Aorta (tissue), 5 donors: ENCODE measurements around the gene SAMD15. TPM values are rescaled to one million over a fixed set of nuclear protein-coding genes. Genes with fewer than 3 reads are reported as not detected.

Experiments
- ATAC-seq: fragments of 200-7000 bp; cut with Tn5 transposase; one replicate; pipeline ENCODE4 v1.9.1; 2022; ENCODE audit warnings: moderate library complexity; ENCODE audit not compliant: low FRiP score
- DNase-seq, 2 donors: peaks; one replicate each; pipeline ENCODE4 v3.0.0-alpha.2; 2020
- H3K27ac ChIP-seq, 2 donors: one replicate each; pipeline ENCODE4 v1.5.1; 2013; ENCODE audit warnings: low read length in 2 of 2, mild to moderate bottlenecking in 2 of 2, moderate library complexity in 2 of 2, control low read depth in 1 of 2, inconsistent platforms in 1 of 2, low read depth in 1 of 2
- H3K27me3 ChIP-seq, 2 donors: one replicate each; pipeline ENCODE4 v1.6.1; 2013; ENCODE audit warnings: control low read depth in 1 of 2, low read length in 1 of 2, mild to moderate bottlenecking in 1 of 2, moderate library complexity in 1 of 2; ENCODE audit not compliant: insufficient read depth in 2 of 2, control insufficient read depth in 1 of 2
- H3K36me3 ChIP-seq, 2 donors: one replicate each; pipeline ENCODE4 v1.6.1; 2013; ENCODE audit warnings: control low read depth in 1 of 2, low read length in 1 of 2, mild to moderate bottlenecking in 1 of 2; ENCODE audit not compliant: insufficient read depth in 2 of 2, control insufficient read depth in 1 of 2
- H3K4me1 ChIP-seq, 2 donors: one replicate each; pipeline ENCODE4 v1.6.1; 2013; ENCODE audit warnings: low read length in 2 of 2, control low read depth in 1 of 2, mild to moderate bottlenecking in 1 of 2, moderate library complexity in 1 of 2; ENCODE audit not compliant: insufficient read depth in 2 of 2, control insufficient read depth in 1 of 2
- H3K4me3 ChIP-seq, 2 donors: one replicate each; pipeline ENCODE4 v1.5.1; 2013; ENCODE audit warnings: low read length in 2 of 2, control low read depth in 1 of 2, mild to moderate bottlenecking in 1 of 2
- H3K9me3 ChIP-seq: one replicate; pipeline ENCODE4 v1.6.1; 2013; ENCODE audit warnings: mild to moderate bottlenecking, low read length; ENCODE audit not compliant: control insufficient read depth
- WGBS, 2 donors: extraction: QIAGEN DNeasy Blood & Tissue Kit; methylation state at CpG; one replicate each; pipeline ENCODE4 v1.1.7; 2013; 5-methylcytosine and 5-hydroxymethylcytosine counted together
- intact Hi-C, 2 donors: fragments of 100-400 bp; cut with DNase I; formaldehyde crosslinking; loops; one replicate each; pipeline versions ENCODE4 v1.14.2 to v1.15.0; 2022
- polyA plus RNA-seq, 2 donors: library from polyadenylated mRNA; stranded (reverse); fragments of 200-250 nt; gene quantifications; one replicate each; pipeline ENCODE4 v1.2.3, GENCODE V29; 2013
- total RNA-seq, 2 donors: library from RNA; stranded (reverse); fragmentation: NEBNext Ultra II Directional; extraction: Animal tissue kit (Norgen Biotek cat#: 25700); gene quantifications; one replicate each; pipeline ENCODE4 v1.2.1, GENCODE V29; 2021
- donor health status: healthy with polysubstance abuse.
- donor health status: Bipolar disorder and iron deficiency.
- donor health status: DM: no; HTN: no; CAD: no.
- donor health status: DM: no; HTN: no; CAD: no.
- donor health status: DM: yes; HTN: yes; CAD: no.

SAMD15 gene
- total and polyA plus RNA-seq, 4 donors = 0.36 to 7.4 (median 0.57) TPM

DNA sequence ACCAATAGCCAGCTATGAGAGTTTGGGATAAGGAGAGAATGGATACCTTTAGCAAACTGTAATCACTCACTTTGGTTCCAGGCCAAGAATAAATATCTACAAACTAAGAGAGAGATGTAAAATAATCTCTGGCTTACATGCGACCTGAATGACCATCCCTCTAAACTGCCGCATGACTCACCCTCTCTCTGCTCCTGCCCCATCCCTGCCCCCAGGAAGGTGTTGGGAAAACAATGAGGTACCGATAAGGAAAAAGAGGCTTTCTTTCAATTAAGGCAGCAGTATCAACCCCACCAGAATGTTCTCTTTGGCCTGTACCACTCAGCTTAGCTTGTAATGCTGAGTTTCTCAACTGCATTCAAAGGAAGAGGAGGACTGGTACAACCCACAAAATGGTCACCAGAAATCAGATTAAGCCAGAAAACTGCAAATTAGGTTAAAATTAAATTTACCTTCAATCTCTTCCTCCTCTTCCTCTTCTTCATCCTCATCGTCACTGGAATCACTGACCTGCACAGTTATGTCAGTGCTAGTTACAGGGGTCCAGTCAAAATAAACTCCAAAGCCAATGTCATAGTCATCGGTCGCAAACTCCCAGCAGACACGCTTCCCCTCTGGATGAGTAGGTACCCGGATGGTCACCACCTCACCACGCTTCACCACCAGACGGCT is 34.3 kb upstream of the SAMD15 start:
- 89 to 90% methylated on average over 10 of the region's 10 CpGs for WGBS, 2 donors
- H3K27me3 ChIP-seq = no peaks in the 10 kb centered on the region
- no peak overlapping the region for H3K4me3 ChIP-seq
- DNase-seq = no peak
- intact Hi-C loops = no loop called here
- H3K36me3 ChIP-seq = peaks cover 0 to 7% of the 10 kb centered on the region in 2 donors
- H3K9me3 ChIP-seq = no peaks in the 10 kb centered on the region
- H3K4me1 ChIP-seq = no peaks in the 10 kb centered on the region
- H3K27ac ChIP-seq = no peak overlapping the region
- ATAC-seq = no peak

DNA sequence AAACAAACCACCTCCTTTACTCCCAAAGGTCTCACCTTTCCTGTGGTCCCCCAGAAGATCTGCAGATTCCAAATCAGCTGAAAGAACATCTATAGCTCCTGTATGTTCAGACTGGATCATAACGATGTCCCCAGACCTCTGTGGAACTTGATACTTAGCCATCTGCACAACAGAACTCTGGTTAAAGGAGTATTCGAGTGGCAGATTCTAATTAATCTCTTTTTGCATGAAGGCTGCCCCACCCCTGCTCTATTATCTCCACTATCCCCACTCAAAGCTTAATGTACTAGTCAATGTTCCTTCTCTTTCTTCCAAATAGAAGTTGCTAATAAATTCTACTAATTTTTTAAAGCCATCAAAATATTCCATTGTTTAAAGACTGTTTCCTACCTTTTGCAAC is 33.5 kb upstream of the SAMD15 start:
- WGBS, 2 donors = 74 to 81% methylated on average over 2 of the region's 2 CpGs
- no peak for ATAC-seq
- H3K27ac ChIP-seq = no peak overlapping the region
- intact Hi-C loops = no loop called here
- H3K36me3 ChIP-seq = peaks cover 0 to 7% of the 10 kb centered on the region in 2 donors
- H3K27me3 ChIP-seq = no peaks in the 10 kb centered on the region
- no peak overlapping the region for H3K4me3 ChIP-seq
- no peak for DNase-seq
- H3K9me3 ChIP-seq = no peaks in the 10 kb centered on the region
- H3K4me1 ChIP-seq = no peaks in the 10 kb centered on the region

DNA sequence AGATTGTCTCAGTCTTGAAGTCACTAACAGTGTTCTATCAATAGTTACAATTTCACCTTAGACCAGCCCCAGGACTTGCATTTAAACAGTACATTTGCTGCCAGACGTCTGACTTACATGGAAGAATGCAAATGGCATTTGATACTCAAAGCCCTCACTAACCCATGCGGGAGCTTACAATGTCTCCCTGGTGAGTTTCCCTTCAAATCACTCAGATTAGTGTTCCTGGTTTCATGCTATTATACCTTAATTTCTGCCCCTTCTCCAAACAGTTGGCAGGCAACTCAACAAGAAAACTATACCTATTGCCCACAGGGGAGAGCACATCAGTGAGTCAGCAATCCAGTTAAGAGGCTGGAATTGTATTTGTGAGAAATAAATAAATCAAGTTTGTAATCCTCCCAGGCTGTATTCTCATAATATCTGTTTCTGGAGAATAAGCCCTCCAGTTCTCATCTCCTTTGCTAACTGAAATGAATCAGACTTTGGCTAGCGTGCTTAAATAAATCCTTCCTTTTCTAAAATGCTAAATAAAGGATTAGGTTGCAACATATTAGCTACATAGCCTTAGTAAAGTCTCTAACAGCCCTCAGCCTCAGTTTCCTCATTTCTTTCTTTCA is 32.7 kb upstream of the SAMD15 start:
- H3K4me1 ChIP-seq = no peaks in the 10 kb centered on the region
- intact Hi-C loops = no loop called here
- DNase-seq (no peak), ATAC-seq (no peak)
- H3K36me3 ChIP-seq = peaks cover 0 to 7% of the 10 kb centered on the region in 2 donors
- no peak overlapping the region for H3K4me3 ChIP-seq
- H3K27ac ChIP-seq = no peak overlapping the region
- 69 to 79% methylated on average over 3 of the region's 3 CpGs for WGBS, 2 donors
- H3K27me3 ChIP-seq = no peaks in the 10 kb centered on the region
- H3K9me3 ChIP-seq = no peaks in the 10 kb centered on the region

DNA sequence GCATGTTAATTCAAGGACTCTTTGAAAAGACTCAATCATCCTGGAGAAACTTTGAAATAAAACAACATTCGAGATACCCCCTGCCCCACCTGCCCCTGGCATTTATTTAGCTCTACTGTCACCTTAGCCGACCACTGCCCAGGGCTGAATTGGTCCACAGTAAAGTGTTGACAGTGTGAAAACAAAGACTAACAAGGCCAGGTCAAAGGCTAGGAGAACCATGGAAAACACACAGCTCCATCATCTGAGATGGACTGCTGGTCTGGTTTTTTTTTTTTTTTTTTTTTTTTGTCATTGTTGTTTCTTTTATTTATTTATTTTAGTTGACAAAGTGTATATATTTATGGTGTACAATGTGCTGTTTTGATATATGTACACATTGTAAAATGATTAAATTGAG is 30.7 kb upstream of the SAMD15 start:
- no peak for ATAC-seq
- intact Hi-C loops = no loop called here
- H3K36me3 ChIP-seq = peaks cover 0 to 4% of the 10 kb centered on the region in 2 donors

GRCh38 chr14:77347751-77348150 is 29.4 kb upstream of the SAMD15 start:
- no peak for DNase-seq
- H3K4me1 ChIP-seq = no peaks in the 10 kb centered on the region
- no peak for ATAC-seq
- H3K27ac ChIP-seq = no peak overlapping the region
- no peaks in the 10 kb centered on the region for H3K27me3 ChIP-seq
- intact Hi-C loops = no loop called here
- H3K36me3 ChIP-seq = peaks cover 0 to 4% of the 10 kb centered on the region in 2 donors
- H3K4me3 ChIP-seq = no peak overlapping the region
- WGBS, 2 donors = 62 to 75% methylated on average over 3 of the region's 3 CpGs
- H3K9me3 ChIP-seq = no peaks in the 10 kb centered on the region

More for the DNA sequence above, 30.7 kb upstream of the SAMD15 start:
- Histone ChIP-seq H3K27ac (no peak overlapping the region), H3K4me1 (no peaks in the 10 kb centered on the region), H3K9me3 (no peaks in the 10 kb centered on the region), H3K27me3 (no peaks in the 10 kb centered on the region), H3K4me3 (no peak overlapping the region)
- WGBS, 2 donors = 79 to 82% methylated on average over 2 of the region's 2 CpGs
- DNase-seq = no peak

DNA sequence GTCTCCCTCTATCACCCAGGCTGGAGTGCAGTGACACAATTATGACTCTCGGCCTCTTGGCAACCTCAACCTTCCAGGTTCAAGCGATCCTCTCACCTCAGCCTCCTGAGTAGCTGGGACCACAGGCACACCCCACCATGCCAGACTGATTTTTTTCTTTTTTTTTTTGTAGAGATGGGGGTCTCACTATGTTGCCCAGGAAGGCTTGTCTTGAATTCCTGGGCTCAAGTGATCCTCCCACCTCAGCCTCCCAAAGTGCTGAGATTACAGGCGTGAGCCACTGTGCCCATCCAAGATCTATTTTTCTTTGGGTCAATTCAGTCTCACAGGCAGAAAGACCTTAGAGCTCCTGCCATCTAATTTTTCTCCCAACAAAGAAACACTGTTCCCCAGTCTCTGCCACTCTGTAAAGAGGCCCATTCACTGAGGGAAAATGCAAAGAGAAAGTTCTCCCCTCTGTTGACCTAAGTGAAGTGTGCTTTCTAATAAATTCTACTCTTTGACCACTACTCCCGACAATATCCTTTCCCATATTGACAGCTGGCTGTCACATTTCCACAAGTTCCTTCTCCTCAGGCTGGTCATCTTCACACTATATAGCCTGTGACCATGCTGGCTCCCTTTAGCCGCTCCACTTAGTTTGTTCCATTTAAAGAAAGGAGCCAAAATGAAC is 23.6 kb upstream of the SAMD15 start:
- intact Hi-C loops = no loop called here
- H3K4me1 ChIP-seq = no peaks in the 10 kb centered on the region
- H3K36me3 ChIP-seq = no peaks in the 10 kb centered on the region
- WGBS, 2 donors = 88 to 89% methylated on average over 5 of the region's 5 CpGs
- ATAC-seq (no peak), DNase-seq (no peak)
- no peak overlapping the region for H3K27ac ChIP-seq
- no peaks in the 10 kb centered on the region for H3K27me3 ChIP-seq
- no peaks in the 10 kb centered on the region for H3K9me3 ChIP-seq
- no peak overlapping the region for H3K4me3 ChIP-seq

GRCh38 chr14:77355811-77356210 is 21.4 kb upstream of the SAMD15 start:
- WGBS, 2 donors = 97 to 99% methylated on average over 4 of the region's 4 CpGs
- intact Hi-C loops = no loop called here
- no peaks in the 10 kb centered on the region for H3K4me1 ChIP-seq
- H3K9me3 ChIP-seq = no peaks in the 10 kb centered on the region
- DNase-seq (no peak), ATAC-seq (no peak)
- H3K36me3 ChIP-seq = no peaks in the 10 kb centered on the region
- H3K4me3 ChIP-seq = no peak overlapping the region
- no peak overlapping the region for H3K27ac ChIP-seq
- no peaks in the 10 kb centered on the region for H3K27me3 ChIP-seq

DNA sequence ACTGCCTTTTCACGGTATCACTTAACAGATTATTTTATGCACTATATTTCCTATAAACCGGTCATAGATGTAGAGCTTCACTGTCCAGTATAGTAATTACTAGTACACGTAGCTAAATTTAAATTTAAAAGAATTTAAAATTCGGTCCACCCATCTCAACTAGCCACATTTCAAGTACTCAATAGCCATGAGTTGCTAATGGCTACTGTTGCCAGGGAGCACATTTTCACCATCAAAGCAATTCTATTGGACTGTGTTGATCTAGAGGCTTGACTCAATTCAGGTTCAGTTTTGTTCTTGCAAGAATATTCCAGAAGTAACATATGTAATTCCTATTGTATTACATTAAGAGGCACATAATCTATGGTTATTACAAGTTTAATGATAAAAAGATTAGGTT is 20.3 kb upstream of the SAMD15 start:
- ATAC-seq (no peak), DNase-seq (no peak)
- 92 to 93% methylated on average over 4 of the region's 4 CpGs for WGBS, 2 donors
- Histone ChIP-seq H3K27me3 (no peaks in the 10 kb centered on the region), H3K36me3 (no peaks in the 10 kb centered on the region), H3K27ac (no peak overlapping the region), H3K4me1 (no peaks in the 10 kb centered on the region), H3K9me3 (no peaks in the 10 kb centered on the region), H3K4me3 (no peak overlapping the region)
- intact Hi-C loops = no loop called here

GRCh38 chr14:77359626-77360025 is 17.6 kb upstream of the SAMD15 start:
- 97 to 98% methylated on average over 1 of the region's 1 CpG for WGBS, 2 donors
- H3K36me3 ChIP-seq = no peaks in the 10 kb centered on the region
- ATAC-seq (no peak), DNase-seq (no peak)
- intact Hi-C loops = no loop called here
- no peaks in the 10 kb centered on the region for H3K27me3 ChIP-seq
- H3K9me3 ChIP-seq = no peaks in the 10 kb centered on the region
- no peak overlapping the region for H3K4me3 ChIP-seq
- H3K4me1 ChIP-seq = no peaks in the 10 kb centered on the region
- no peak overlapping the region for H3K27ac ChIP-seq
